Lower leg skin (tissue), 4 donors: ENCODE data around the gene RANBP6. TPM values are rescaled to one million over a fixed set of nuclear protein-coding genes. Genes with fewer than 3 reads are reported as not detected.

ENCODE experiments used
- DNase-seq, 2 donors: peaks; one replicate each; pipeline ENCODE4 v3.0.0-alpha.2; 2019; ENCODE audit warnings: low spot score in 2 of 2
- H3K4me3 ChIP-seq: fragments of 200-600 bp; sonication (generic); 2 replicates; pipeline ENCODE4 v1.5.1; 2017; ENCODE audit warnings: mild to moderate bottlenecking, low read depth; ENCODE audit not compliant: poor library complexity, severe bottlenecking
- CTCF ChIP-seq, 3 donors: fragments of 450-650 bp; IDR thresholded peaks; one replicate each; pipeline ENCODE4 v1.5.1; 2016; ENCODE audit warnings: antibody characterized with exemption in 3 of 3, mild to moderate bottlenecking in 3 of 3, moderate library complexity in 2 of 3
- POLR2A ChIP-seq, 2 donors: fragments of 450-650 bp; IDR thresholded peaks; one replicate each; pipeline ENCODE4 v1.6.1; 2016 to 2017; ENCODE audit warnings: antibody characterized with exemption in 2 of 2, mild to moderate bottlenecking in 1 of 2, moderate library complexity in 1 of 2
- WGBS, 2 donors: methylation state at CpG; one replicate each; pipeline ENCODE4 v1.1.5; 2018; 5-methylcytosine and 5-hydroxymethylcytosine counted together
- intact Hi-C: fragments of 100-400 bp; cut with DNase I; formaldehyde crosslinking; loops from one replicate; pipeline ENCODE4 v1.15.0; 2023; ENCODE audit warnings: low total_unique reads
- total RNA-seq, 4 donors: library from RNA; depleted of rRNA; stranded (reverse); fragments of >200 nt; gene quantifications; one replicate each; pipeline ENCODE4 v1.1.0, GENCODE V29; 2016

RANBP6 gene
- total RNA-seq, 4 donors from 2014 or later = 16.0 to 19.8 (median 17.9) TPM

GRCh38 chr9:6000955-6001354 lies 14.5 kb downstream of the RANBP6 start:
- WGBS, 2 donors = 95 to 97% methylated on average over 2 of the region's 2 CpGs
- TF ChIP-seq CTCF (IDR thresholded peaks at IDR 0.05) (no peak), POLR2A (IDR thresholded peaks at IDR 0.05) (no peak)
- no peak for DNase-seq
- H3K4me3 ChIP-seq = no peak overlapping the region
- intact Hi-C loops = loop anchor here (5.0 kb wide), 1 partner anchor 671 kb away; no protein-coding TSS in a partner anchor

- TF ChIP-seq CTCF (IDR thresholded peaks at IDR 0.05) = no peak
- no peak for TF ChIP-seq POLR2A (IDR thresholded peaks at IDR 0.05)
- intact Hi-C loops = loop anchor here (5.0 kb wide), 1 partner anchor 673 kb away; no protein-coding TSS in a partner anchor
- 88 to 96% methylated on average over 2 of the region's 2 CpGs for WGBS, 2 donors
- no peak overlapping the region for H3K4me3 ChIP-seq
- DNase-seq = no peak
These were observed 15.9 kb downstream of the RANBP6 start for GRCh38 chr9:5999443-6000101.

GRCh38 chr9:5994493-5994892 lies 20.9 kb downstream of the RANBP6 start:
- intact Hi-C loops = no loop called here
- no peak for TF ChIP-seq CTCF (IDR thresholded peaks at IDR 0.05)
- no peak for TF ChIP-seq POLR2A (IDR thresholded peaks at IDR 0.05)
- H3K4me3 ChIP-seq = no peak overlapping the region
- WGBS, 2 donors = 95 to 100% methylated on average over 1 of the region's 1 CpG
- DNase-seq = no peak

GRCh38 chr9:5988265-5988664 lies 27.2 kb downstream of the RANBP6 start:
- intact Hi-C loops = no loop called here
- TF ChIP-seq CTCF (IDR thresholded peaks at IDR 0.05) = no peak
- no peak for TF ChIP-seq POLR2A (IDR thresholded peaks at IDR 0.05)
- no peak overlapping the region for H3K4me3 ChIP-seq
- 90 to 96% methylated on average over 5 of the region's 5 CpGs for WGBS, 2 donors
- DNase-seq = no peak

- intact Hi-C loops = no loop called here
- DNase-seq = no peak
- TF ChIP-seq POLR2A (IDR thresholded peaks at IDR 0.05) = no peak
- no peak overlapping the region for H3K4me3 ChIP-seq
- WGBS, 2 donors = 91 to 92% methylated on average over 2 of the region's 2 CpGs
These were observed 32.4 kb downstream of the RANBP6 start for GRCh38 chr9:5983042-5983441.

- no peak overlapping the region for H3K4me3 ChIP-seq
- no peak for TF ChIP-seq CTCF (IDR thresholded peaks at IDR 0.05)
- TF ChIP-seq POLR2A (IDR thresholded peaks at IDR 0.05) = no peak
- intact Hi-C loops = no loop called here
- WGBS, 2 donors = 65 to 72% methylated on average over 2 of the region's 2 CpGs
- no peak for DNase-seq
These were observed 33.1 kb downstream of the RANBP6 start for GRCh38 chr9:5982317-5982716.
